Measurements from ENCODE around the gene TRIM7.
"Not testable (repeated sequence)": the region's sequence is repeated elsewhere in the genome, so short reads cannot be mapped to it uniquely, and the experiment has no call there.

TRIM7 gene

GRCh38 chr5:181190711-181191525 lies 14.1 kb downstream of the TRIM7 start:
- peak; percentile 52 for DNase-seq

GRCh38 chr5:181189962-181190710 lies 14.9 kb downstream of the TRIM7 start:
- DNase-seq: peak; percentile 42

GRCh38 chr5:181189363-181189961 lies 15.5 kb downstream of the TRIM7 start:
- peak; percentile 69 for DNase-seq

GRCh38 chr5:181188700-181189362 lies 16.2 kb downstream of the TRIM7 start:
- peak; percentile 87 for DNase-seq

GRCh38 chr5:181187500-181188213 lies 17.3 kb downstream of the TRIM7 start:
- peak; percentile 61 for DNase-seq

- no peak for DNase-seq
Measured at GRCh38 chr5:181186986-181187499, 18.0 kb downstream of the TRIM7 start.

- DNase-seq: no peak
Measured at GRCh38 chr5:181186022-181186421, 19.0 kb downstream of the TRIM7 start.

- DNase-seq: no peak
Measured at GRCh38 chr5:181185560-181185959, 19.4 kb downstream of the TRIM7 start.

- no peak for DNase-seq
Measured at GRCh38 chr5:181184845-181185216, 20.2 kb downstream of the TRIM7 start.

GRCh38 chr5:181182651-181183050 lies 22.3 kb downstream of the TRIM7 start:
- no peak for DNase-seq

- DNase-seq: peak; percentile 79
Measured at GRCh38 chr5:181181650-181182565, 23.1 kb downstream of the TRIM7 start.

GRCh38 chr5:181177559-181177958 lies 27.4 kb downstream of the TRIM7 start:
- not testable (repeated sequence) for DNase-seq

GRCh38 chr5:181176254-181176952 lies 28.6 kb downstream of the TRIM7 start:
- DNase-seq: no peak

GRCh38 chr5:181173420-181174342 lies 31.3 kb downstream of the TRIM7 start:
- peak; percentile 62 for DNase-seq

- peak; percentile 43 for DNase-seq
Measured at GRCh38 chr5:181173027-181173419, 32.0 kb downstream of the TRIM7 start.

GRCh38 chr5:181171782-181172181 lies 33.2 kb downstream of the TRIM7 start:
- no peak for DNase-seq

- no peak for DNase-seq
Measured at GRCh38 chr5:181170996-181171395, 34.0 kb downstream of the TRIM7 start.

GRCh38 chr5:181170237-181170825 lies 34.7 kb downstream of the TRIM7 start:
- DNase-seq: no peak
